ENCODE data around the gene ADAM12.

- TF ChIP-seq CTCF (IDR thresholded peaks at IDR 0.05) (no peak), POLR2A (IDR thresholded peaks at IDR 0.05) (no peak)
Observed at GRCh38 chr10:125999694-126000093, 388.6 kb downstream of the ADAM12 start.

Measured in adrenal gland (tissue), 5 donors.